RPMI8226 (cell line): Measurements from ENCODE around the gene SLC35D1.

ENCODE experiments used
- DNase-seq: peaks from one replicate; pipeline ENCODE4 v3.0.0-alpha.2; 2015

The SLC35D1 gene

GRCh38 chr1:67043366-67043765, 10.6 kb downstream of the SLC35D1 start:
- DNase-seq, result no peak

- no peak for DNase-seq
Observed at GRCh38 chr1:67041841-67042503, 12.0 kb downstream of the SLC35D1 start.

- no peak for DNase-seq
Observed at GRCh38 chr1:67040405-67040804, 13.5 kb downstream of the SLC35D1 start.

DNA sequence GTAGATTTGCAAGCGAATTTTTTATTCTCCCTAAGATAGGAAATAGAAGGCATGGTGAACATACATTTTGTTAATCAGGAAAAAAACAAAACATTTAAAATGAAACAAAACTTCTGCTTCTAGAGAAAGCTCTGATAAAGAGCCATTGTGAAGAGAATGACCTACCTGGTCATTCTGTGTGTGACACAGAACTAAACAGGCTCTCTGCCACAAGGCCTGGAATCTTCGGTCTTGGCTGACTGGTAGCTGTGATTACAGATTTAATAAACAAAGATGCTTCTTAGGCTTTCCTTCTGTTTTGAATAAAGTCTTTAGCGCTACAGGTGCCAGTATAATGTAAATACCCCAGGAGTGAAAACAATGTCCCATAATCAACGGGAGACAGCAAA, 22.1 kb downstream of the SLC35D1 start:
- no peak for DNase-seq

GRCh38 chr1:67031121-67031858, 22.7 kb downstream of the SLC35D1 start:
- DNase-seq, result no peak

GRCh38 chr1:67029472-67029871, 24.5 kb downstream of the SLC35D1 start:
- no peak for DNase-seq

- DNase-seq, result no peak
Observed at GRCh38 chr1:67020765-67021164, 33.2 kb downstream of the SLC35D1 start.

DNA sequence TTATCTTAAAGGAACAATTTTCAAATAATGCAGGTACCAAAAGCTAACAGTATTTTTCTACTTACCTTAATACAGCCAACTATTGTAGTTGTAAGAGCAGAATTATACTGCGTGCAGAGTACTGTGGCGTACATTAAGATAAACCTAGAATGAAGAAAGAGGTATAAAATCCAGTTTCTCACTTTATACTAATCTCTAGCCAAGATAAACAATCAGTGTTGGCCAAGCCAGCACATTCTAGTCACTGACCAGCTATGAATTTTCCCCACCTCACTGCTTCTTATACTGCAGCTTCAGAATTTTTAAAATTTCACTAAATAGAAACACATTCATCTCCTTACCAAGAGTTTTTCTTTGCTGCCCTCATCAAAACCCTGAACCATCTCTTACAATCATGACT, 33.6 kb downstream of the SLC35D1 start:
- no peak for DNase-seq

DNA sequence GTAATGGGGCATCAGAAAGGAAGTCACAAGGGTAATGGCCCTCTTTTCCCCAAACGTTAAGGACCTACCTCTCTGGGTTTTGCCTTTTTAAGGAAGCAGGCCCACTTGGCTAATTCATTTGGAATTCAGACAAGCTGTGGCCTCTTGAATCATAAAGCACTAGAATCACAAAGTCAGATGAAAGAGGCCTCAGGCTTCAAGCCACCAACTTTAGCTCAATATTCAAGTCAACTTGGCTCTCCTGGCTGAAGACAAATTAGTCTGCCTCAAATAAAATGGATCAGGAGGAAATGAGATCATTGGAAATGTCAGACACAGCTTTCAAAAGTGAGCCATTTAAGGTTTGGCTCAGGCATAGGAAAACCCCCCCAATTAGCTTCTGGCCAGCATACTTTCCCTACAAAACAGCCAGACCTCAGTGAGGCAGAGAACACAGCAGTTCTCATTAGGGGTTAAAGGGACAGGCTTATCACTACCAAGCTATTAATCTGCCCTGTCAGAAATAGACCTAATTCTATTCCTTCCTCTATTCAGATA, 34.3 kb downstream of the SLC35D1 start:
- DNase-seq, result no peak

DNA sequence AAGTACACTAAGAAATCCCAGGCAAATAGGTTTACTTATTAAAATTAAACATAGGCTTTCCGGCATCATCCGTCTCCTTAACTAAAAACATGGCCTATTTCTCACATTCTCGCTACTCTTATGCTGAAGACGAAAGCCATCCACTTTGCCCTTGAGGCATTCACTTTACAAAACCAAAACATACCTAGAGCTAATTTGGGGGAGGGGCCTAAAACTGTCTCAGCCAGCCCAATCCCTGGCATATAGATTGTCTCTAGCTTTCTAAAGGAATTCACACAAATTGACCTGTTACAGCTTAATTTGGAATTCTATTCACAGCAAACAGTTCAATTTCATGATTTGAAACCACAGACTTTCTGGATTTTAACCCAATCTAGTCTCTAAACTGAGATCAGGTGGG, 34.8 kb downstream of the SLC35D1 start:
- no peak for DNase-seq

GRCh38 chr1:67018574-67018973, 35.4 kb downstream of the SLC35D1 start:
- DNase-seq, result no peak

- no peak for DNase-seq
Observed at GRCh38 chr1:67013573-67013972, 40.4 kb downstream of the SLC35D1 start.

DNA sequence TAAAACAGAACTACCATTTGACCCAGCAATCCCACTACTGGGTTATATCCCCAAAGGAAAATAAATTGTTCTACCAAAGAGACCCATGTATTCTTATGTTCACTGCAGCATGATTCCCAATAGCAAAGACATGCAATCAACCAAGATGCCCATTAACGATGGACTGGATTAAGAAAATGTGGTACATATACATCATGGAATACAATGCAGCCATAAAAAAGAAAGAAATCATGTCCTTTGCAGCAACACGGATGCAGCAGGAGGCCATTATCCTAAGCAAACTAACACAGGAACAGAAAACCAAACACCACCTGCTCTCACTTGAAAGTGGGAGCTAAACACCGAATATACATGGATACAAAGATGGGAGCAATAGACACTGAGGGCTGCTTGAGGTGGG, 44.2 kb downstream of the SLC35D1 start:
- DNase-seq, result no peak

- no peak for DNase-seq
Observed at GRCh38 chr1:67005068-67005467, 48.9 kb downstream of the SLC35D1 start.

GRCh38 chr1:67004176-67004575, 49.8 kb downstream of the SLC35D1 start:
- no peak for DNase-seq

DNA sequence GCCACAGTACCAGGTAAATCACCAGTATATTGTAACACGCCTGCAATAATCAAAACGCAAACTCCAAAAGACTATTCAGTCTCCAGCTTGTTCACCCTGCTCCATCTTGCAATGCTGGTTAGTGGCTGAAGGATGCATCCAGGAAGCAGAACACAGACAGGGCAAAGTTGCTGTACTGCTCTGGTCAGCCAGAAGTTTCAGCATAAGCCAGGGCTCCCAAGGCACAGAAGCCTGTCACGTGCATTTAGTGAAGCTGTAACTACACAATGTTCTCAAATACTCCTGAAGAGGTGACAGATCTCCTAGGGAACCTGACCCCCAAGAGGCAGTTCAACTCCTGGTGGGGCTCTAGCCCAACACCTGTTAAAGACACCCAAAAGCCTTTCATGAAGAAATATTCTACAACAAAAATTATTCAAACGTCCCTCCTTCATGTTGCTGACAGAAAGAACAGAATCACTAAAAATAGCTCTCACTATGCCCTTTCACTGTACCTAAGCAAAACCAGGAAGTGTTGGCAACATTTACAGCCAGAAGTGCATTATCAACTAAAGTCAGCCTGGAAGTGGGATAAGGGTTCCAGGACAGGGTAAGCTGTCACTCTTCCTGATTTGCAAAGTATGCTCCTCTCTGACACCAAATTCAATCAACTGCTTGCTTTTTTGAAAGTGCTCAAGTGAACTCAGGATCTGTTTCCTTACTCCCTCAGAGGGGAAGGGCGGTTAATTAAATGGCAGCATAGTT, 52.1 kb downstream of the SLC35D1 start:
- DNase-seq, result peak; percentile 10

DNA sequence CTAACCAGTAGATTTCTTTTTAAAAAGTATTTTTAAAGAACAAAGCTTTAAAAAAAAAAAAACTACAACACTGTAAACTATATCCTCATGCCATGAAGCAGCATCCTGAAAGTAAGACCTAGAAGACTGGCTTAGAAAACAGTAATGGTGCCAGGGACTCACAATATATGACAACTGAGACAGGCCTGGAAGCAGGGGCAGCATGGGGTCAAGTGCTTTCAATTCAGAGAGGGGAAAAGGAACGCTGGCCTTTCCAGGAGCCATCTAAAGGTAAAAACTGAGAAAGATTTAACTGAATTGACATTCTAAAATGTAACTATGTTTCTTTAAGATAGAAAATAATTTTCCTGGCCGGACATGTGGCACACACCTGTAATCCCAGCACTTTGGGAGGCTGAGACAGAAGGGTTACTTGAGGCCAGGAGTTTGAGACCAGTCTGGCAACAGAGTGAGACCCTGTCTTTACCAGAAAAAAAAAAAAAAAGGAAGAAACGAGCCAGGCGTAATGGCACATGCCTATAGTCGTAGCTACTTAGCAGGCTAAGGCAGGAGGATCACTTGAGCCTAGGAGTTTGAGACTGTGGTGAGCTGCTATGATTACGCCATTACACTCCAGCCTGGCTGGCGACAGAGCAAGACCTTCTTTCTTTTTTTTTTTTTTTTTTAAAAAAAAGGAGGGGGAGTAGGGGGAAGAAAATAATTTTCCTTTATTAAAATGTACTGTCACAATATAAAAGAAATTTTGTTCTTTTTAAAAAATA, 54.1 kb downstream of the SLC35D1 start:
- DNase-seq, result no peak

DNA sequence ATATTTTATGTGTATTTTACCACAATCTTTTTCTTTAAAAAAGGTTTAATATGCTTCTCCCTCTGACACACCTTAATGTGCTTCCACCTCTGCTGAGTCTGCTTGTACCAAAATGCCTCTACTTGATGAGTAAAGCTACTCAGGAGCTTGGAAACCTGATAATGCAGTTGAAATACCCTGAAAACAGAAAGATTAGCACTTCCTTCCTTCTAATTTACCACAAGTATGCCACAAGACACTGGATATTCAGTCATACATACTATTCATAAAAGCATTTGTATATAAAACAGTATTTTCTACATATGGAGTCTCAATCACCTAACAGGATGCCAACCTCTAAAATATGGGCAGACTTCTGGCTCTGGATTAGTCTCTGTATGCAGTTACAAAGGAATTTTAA, 55.0 kb downstream of the SLC35D1 start:
- DNase-seq, result no peak

- peak; percentile 70 for DNase-seq
Observed at GRCh38 chr1:66996018-66996682, 57.8 kb downstream of the SLC35D1 start.

DNA sequence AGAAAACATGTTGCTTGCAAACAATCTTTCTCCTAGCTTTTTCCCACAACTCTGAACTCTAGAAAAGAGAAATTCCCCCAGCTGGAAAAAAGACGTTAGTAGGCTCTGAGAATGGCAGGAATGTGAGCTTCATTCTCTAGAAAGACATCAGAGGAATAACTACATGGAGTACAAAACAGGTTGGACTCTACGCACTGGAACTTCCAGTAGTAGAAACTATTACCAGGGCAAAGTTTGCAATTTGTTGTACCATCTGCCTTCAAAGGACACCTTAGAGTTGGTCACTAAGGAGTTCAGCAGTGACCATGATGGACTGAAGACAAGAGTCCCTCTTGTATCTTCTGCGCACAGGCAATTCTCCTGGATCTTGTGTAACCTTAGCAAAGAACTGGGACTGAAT, 60.9 kb downstream of the SLC35D1 start:
- DNase-seq, result no peak

DNA sequence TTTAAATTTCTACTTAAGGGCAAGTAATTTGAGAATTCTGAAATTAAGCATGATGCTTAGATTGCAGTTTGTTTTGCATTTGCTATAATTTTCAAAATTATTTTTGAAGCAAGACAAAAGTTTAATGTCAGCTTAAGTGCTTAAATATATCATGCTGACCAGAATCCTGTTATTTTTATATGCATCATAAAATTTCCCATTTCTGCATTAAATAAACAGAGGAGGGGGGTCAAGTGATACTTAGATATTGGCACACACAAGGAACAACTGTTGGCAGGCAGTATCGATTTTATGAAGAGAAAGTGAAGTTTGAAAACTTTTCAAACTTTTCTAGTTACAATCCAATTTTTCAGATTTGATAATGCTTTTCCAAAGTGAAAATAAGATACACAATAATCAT, 68.1 kb downstream of the SLC35D1 start:
- DNase-seq, result no peak

DNA sequence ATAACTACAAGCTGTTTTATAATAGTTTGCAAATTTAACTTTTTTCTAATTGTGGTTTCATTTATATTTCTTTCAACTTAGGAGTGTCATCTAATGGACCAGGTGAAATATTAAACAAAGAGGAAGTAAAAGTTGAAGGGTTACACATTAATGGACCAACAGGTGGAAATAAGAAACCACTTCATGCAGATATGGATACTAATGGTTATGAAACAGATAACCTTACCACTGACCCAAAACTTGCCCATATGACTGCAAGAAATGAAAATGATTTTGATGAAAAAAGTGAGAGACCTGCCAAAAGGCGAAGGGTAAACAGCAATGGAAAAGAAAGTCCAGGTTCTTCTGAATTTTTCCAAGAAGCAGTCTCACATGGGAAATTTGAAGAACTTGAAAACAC, 69.5 kb downstream of the SLC35D1 start:
- DNase-seq, result peak; percentile 25
